ACC112 (cell line): ENCODE measurements around the gene TUFT1.
"Not testable (repeated sequence)": the region's sequence is repeated elsewhere in the genome, so short reads cannot be mapped to it uniquely, and the experiment has no call there.

Experiments used
- H2AFZ ChIP-seq: fragments of 200-600 bp; sonication (generic); one replicate; pipeline ENCODE4 v1.6.0; 2017; ENCODE audit warnings: antibody characterized with exemption, low read length; ENCODE audit not compliant: unreplicated experiment
- H3K27ac ChIP-seq: fragments of 200-600 bp; sonication (generic); 2 replicates; pipeline ENCODE4 v1.5.1; 2014; ENCODE audit warnings: low read depth, mild to moderate bottlenecking, antibody characterized with exemption, low read length, moderate library complexity
- H3K27me3 ChIP-seq: fragments of 200-600 bp; sonication (generic); 2 replicates; pipeline ENCODE4 v1.6.1; 2014; ENCODE audit warnings: mild to moderate bottlenecking, antibody characterized with exemption, low read length, moderate library complexity, mixed read lengths; ENCODE audit not compliant: insufficient read depth
- H3K36me3 ChIP-seq: fragments of 200-600 bp; sonication (generic); 2 replicates; pipeline ENCODE4 v1.6.1; 2016; ENCODE audit warnings: mild to moderate bottlenecking, antibody characterized with exemption, low read length, moderate library complexity, mixed read lengths; ENCODE audit not compliant: insufficient read depth
- H3K4me1 ChIP-seq: fragments of 200-600 bp; sonication (generic); one replicate; pipeline ENCODE4 v1.6.1; 2016; ENCODE audit warnings: low read length, mixed read lengths; ENCODE audit not compliant: insufficient read depth, unreplicated experiment, control insufficient read depth
- H3K4me3 ChIP-seq: fragments of 200-600 bp; sonication (generic); 2 replicates; pipeline ENCODE4 v1.5.1; 2014; ENCODE audit warnings: mild to moderate bottlenecking, low read depth, low read length
- H3K79me2 ChIP-seq: fragments of 200-600 bp; sonication (generic); one replicate; pipeline ENCODE4 v1.6.0; 2016; ENCODE audit warnings: low read length; ENCODE audit not compliant: control insufficient read depth, unreplicated experiment, insufficient read depth

The TUFT1 gene

DNA sequence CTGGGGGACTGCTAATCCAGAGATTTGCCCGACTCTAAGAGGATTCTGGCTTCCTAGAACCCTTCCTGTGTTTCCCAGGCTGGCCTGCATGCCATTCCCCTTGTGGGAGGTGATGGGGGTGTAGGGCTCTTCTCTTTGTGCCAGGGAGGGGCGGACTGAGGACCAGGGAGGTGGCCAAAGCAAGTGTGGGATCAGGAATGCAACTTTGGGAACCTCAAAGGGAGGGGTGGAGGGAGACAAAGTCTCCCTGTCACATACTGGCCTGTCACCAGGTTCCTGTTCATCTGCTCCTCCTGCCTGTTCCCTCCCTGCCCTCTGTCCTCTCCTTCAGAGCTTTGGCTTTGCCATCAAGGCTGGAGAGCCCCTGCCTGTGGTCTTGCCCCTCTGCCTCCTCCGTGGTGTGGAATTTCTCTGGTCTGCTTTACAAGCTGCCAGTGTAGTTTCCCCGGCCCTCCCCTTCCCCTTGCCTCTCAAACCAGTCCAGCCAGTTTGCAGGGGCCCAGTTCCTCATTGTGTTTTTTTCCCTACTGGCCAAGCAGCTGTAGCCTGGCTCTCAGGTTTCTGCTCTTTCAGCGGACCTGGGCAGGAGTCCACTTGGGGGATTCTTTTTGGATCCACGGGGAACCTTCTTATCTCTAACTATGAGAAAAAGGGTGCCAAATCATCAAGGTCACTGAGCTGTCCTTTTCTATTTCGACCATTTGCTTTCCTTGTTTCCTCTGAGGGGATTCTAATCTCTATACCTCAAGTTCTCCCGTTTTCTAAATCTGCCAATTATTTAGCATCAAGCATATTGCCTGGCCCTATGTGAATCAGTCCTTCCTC lies 27.1 kb upstream of the TUFT1 start:
- Histone ChIP-seq H2AFZ (no peak overlapping the region), H3K27me3 (peaks cover 26% of the 10 kb centered on the region), H3K36me3 (no peaks in the 10 kb centered on the region), H3K4me3 (no peak overlapping the region), H3K27ac (no peak overlapping the region), H3K79me2 (no peaks in the 10 kb centered on the region), H3K4me1 (peaks cover 10% of the 10 kb centered on the region)

DNA sequence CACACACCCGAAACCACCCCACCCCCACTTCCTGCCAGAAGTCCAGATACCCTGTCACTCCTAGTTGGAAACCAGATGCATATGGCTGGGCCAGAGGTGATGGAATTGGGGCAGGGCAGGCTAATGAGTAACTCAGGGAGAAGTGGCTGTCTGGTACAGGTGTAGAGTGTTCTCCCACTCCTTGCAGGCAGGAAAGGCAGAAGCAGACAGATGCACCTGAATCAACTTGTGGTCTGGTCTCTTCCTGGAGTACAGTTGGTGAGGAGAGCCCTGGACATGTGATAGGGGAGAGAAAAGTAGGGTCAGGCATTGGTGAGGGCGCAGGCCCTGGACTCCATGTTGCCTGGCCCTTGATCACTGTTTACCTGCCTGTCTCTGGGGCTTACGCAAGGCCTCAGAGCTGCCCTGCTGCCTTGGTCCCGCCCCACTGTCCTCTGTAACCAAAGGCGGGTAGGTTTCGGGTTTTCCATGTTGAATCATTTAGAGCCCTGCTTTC lies 26.4 kb upstream of the TUFT1 start:
- no peak overlapping the region for H3K27ac ChIP-seq
- peaks cover 26% of the 10 kb centered on the region for H3K27me3 ChIP-seq
- H3K4me3 ChIP-seq = no peak overlapping the region
- no peak overlapping the region for H2AFZ ChIP-seq
- no peaks in the 10 kb centered on the region for H3K36me3 ChIP-seq
- peaks cover 10% of the 10 kb centered on the region for H3K4me1 ChIP-seq
- H3K79me2 ChIP-seq = no peaks in the 10 kb centered on the region

DNA sequence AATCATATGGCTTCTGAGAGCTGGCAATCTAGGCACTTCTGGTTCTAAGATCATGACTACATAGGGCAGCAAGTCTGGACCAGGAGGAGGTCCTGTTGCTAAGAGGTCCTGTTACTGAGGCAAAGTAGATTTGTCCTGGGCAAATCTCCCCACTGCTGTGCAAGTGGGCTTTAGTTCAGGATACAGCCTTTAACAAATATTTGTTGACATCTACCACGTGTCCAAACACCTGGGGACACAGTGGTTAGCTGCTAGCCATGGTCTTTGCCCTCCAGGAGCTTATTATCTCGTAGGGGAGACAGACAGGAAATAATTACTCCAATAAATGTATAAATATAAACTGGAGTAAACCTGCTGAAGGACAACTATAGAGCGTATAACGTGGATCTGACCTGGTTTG lies 25.7 kb upstream of the TUFT1 start:
- H3K36me3 ChIP-seq = no peaks in the 10 kb centered on the region
- H3K4me3 ChIP-seq = no peak overlapping the region
- no peak overlapping the region for H2AFZ ChIP-seq
- no peaks in the 10 kb centered on the region for H3K79me2 ChIP-seq
- no peak overlapping the region for H3K27ac ChIP-seq
- H3K27me3 ChIP-seq = peaks cover 26% of the 10 kb centered on the region
- H3K4me1 ChIP-seq = peaks cover 10% of the 10 kb centered on the region

DNA sequence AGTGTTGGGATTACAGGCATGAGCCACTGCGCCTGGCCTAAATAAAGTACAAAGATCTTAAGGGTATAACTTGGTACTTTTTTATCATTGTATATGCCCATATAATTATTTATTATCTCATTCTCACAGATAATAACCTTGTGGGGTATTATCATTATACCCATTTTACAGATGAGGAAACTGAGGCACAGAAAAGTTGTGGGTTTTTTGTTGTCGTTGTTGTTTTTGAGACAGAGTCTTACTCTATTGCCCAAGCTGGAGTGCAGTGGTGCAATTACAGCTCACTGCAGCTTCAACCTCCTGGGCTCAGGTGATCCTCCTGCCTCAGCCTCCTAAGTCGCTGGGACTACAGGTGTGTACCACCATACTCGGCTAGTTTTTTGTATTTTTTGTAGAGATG lies 24.8 kb upstream of the TUFT1 start:
- Histone ChIP-seq H3K4me3 (no peak overlapping the region), H3K36me3 (no peaks in the 10 kb centered on the region), H3K27ac (no peak overlapping the region), H2AFZ (no peak overlapping the region), H3K4me1 (peaks cover 10% of the 10 kb centered on the region), H3K27me3 (peaks cover 22% of the 10 kb centered on the region), H3K79me2 (no peaks in the 10 kb centered on the region)

DNA sequence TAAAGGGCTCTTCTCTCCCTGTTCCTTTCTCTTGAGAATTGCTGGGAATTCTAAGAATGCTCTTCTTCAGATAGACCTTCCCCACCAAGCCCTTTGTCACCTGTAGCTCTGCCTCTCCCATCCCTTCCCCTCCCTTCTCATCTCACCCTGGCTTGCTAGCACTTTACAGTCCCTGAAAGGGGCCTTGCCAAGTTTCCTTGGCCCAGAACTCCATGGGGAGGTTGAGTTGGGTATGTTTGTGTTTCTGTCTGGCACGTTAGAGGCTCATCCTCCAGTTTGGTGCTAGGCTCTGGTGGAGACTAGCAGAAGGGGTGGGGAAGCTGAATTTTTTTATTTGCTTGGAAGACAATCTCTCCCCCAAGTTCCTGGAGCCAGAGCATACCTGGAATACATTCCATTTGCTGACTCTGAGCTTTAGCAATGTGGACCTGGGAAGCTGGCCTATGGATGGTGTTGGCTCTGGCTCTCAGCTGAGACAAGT lies 24.0 kb upstream of the TUFT1 start:
- no peak overlapping the region for H3K27ac ChIP-seq
- H3K79me2 ChIP-seq = no peaks in the 10 kb centered on the region
- H3K4me1 ChIP-seq = peaks cover 12% of the 10 kb centered on the region
- no peak overlapping the region for H2AFZ ChIP-seq
- no peak overlapping the region for H3K4me3 ChIP-seq
- peaks cover 15% of the 10 kb centered on the region for H3K27me3 ChIP-seq
- H3K36me3 ChIP-seq = no peaks in the 10 kb centered on the region

DNA sequence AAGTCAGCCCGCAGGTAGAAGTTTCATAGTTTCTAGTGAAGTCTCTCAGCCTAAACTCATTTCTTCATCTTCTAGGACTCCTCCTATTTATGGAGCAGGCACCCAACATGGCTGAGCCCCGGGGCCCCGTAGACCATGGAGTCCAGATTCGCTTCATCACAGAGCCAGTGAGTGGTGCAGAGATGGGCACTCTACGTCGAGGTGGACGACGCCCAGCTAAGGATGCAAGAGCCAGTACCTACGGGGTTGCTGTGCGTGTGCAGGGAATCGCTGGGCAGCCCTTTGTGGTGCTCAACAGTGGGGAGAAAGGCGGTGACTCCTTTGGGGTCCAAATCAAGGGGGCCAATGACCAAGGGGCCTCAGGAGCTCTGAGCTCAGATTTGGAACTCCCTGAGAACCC lies 21.7 kb upstream of the TUFT1 start:
- Histone ChIP-seq H3K27ac (no peak overlapping the region), H3K79me2 (no peaks in the 10 kb centered on the region), H3K36me3 (no peaks in the 10 kb centered on the region), H3K27me3 (no peaks in the 10 kb centered on the region; the same call in 1 of the 2 replicates), H3K4me3 (no peak overlapping the region), H3K4me1 (peaks cover 5% of the 10 kb centered on the region), H2AFZ (no peak overlapping the region)

DNA sequence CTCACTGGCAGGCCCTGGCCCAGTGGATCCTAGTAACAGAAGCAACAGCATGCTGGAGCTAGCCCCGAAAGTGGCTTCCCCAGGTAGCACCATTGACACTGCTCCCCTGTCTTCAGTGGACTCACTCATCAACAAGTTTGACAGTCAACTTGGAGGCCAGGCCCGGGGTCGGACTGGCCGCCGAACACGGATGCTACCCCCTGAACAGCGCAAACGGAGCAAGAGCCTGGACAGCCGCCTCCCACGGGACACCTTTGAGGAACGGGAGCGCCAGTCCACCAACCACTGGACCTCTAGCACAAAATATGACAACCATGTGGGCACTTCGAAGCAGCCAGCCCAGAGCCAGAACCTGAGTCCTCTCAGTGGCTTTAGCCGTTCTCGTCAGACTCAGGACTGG lies 21.2 kb upstream of the TUFT1 start:
- H3K4me3 ChIP-seq = no peak overlapping the region
- H2AFZ ChIP-seq = no peak overlapping the region
- no peak overlapping the region for H3K27ac ChIP-seq
- peaks cover 2% of the 10 kb centered on the region for H3K4me1 ChIP-seq
- no peaks in the 10 kb centered on the region; the same call in 1 of the 2 replicates for H3K27me3 ChIP-seq
- no peaks in the 10 kb centered on the region for H3K79me2 ChIP-seq
- H3K36me3 ChIP-seq = no peaks in the 10 kb centered on the region

DNA sequence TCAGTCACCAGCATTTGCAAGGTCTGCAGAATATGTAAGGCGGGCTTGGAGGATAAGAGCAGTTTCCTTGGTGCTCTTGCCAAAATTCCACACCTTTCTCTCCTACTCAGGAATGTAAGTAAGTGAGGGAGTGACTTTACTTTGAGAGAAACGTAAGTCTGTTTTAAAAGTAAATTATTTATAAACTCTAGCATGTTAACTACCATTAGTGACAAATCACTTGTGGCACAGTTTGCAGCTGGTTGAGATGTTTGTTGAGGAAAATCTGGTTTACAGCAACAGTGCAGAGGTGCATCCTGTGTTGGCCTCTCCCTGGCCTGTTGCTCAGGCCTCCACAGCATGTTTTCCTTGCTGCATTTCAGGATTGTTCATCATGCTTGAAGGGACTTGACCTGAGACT lies 20.4 kb upstream of the TUFT1 start:
- Histone ChIP-seq H3K79me2 (no peaks in the 10 kb centered on the region), H3K27me3 (no peaks in the 10 kb centered on the region; the same call in 1 of the 2 replicates), H3K4me3 (no peak overlapping the region), H2AFZ (no peak overlapping the region), H3K36me3 (no peaks in the 10 kb centered on the region), H3K4me1 (peaks cover 2% of the 10 kb centered on the region), H3K27ac (no peak overlapping the region)

DNA sequence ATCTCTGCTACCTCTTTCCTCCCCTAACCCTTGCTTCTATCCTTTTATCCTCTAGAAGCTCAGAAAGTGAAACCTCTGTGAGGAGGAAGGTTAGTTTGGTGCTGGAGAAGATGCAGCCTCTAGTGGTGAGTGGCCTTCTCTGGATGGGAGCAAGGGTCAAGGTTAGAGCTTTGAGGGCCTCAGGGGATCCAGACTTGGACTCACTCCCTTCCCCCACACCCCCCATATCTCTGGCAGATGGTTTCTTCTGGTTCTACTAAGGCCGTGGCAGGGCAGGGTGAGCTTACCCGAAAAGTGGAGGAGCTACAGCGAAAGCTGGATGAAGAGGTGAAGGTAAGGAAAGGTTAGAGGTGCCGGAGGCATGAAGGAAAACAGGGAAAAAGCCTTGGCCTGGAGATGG lies 19.8 kb upstream of the TUFT1 start:
- Histone ChIP-seq H3K4me3 (no peak overlapping the region), H3K79me2 (no peaks in the 10 kb centered on the region), H3K4me1 (peaks cover 2% of the 10 kb centered on the region), H3K27ac (no peak overlapping the region), H2AFZ (no peak overlapping the region), H3K27me3 (no peaks in the 10 kb centered on the region; the same call in 1 of the 2 replicates), H3K36me3 (no peaks in the 10 kb centered on the region)

DNA sequence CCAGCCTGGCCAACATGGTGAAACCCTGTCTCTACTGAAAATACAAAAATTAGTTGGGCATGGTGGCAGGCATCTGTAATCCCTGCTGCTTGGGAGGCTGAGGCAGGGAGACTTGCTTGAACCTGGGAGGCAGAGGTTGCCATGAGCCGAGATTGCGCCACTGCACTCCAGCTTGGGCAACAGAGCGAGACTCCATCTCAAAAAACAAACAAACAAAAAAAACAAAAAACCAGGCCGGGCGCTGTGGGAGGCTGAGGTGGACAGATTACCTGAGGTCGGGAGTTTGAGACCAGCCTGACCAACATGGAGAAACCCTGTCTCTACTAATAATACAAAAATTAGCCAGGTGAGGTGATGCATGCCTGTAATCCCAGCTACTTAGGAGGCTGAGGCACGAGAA lies 17.7 kb upstream of the TUFT1 start:
- not testable (repeated sequence) for H3K79me2 ChIP-seq, H2AFZ ChIP-seq, H3K27ac ChIP-seq, H3K36me3 ChIP-seq, H3K27me3 ChIP-seq, H3K4me1 ChIP-seq, H3K4me3 ChIP-seq

DNA sequence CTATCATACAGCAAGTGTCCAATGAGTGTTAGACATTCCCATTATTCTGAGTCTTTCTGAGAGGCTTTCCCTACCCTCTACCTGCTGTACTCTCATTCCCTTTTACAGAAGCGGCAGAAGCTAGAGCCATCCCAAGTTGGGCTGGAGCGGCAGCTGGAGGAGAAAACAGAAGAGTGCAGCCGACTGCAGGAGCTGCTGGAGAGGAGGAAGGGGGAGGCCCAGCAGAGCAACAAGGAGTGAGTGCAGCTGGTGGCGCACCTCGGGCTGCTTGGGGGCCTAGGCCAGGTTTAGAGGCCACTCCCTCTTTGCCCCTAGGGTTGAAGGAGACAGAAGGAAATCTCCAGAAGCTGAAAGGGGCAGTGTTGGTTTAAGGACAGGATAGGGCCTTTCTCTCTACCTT lies 16.8 kb upstream of the TUFT1 start:
- Histone ChIP-seq H3K4me1 (peaks cover 2% of the 10 kb centered on the region), H3K27ac (no peak overlapping the region), H3K79me2 (no peaks in the 10 kb centered on the region), H3K36me3 (no peaks in the 10 kb centered on the region), H3K4me3 (no peak overlapping the region), H3K27me3 (no peaks in the 10 kb centered on the region; the same call in 1 of the 2 replicates), H2AFZ (no peak overlapping the region)
